Hepatocyte (in vitro differentiated cells): ENCODE data around the gene TTC28.

Source experiments
- CTCF ChIP-seq: fragments of 200-600 bp; sonication (generic); IDR thresholded peaks from 2 replicates; pipeline ENCODE4 v1.5.1; 2016; ENCODE audit warnings: antibody characterized with exemption, mild to moderate bottlenecking; ENCODE audit not compliant: poor library complexity
- EZH2 ChIP-seq: fragments of 200-600 bp; sonication (generic); IDR thresholded peaks from 2 replicates; pipeline ENCODE4 v1.6.1; 2016; ENCODE audit warnings: antibody characterized with exemption, mild to moderate bottlenecking, borderline replicate concordance

GRCh38 chr22:28448625-28449024 is 231.0 kb downstream of the TTC28 start:
- no peak for TF ChIP-seq EZH2
- TF ChIP-seq CTCF: no peak
